HepG2 (cell line): ENCODE data around the gene NPBWR2. TPM values are rescaled to one million over a fixed set of nuclear protein-coding genes. Genes with fewer than 3 reads are reported as not detected.
"Not testable (repeated sequence)": the region's sequence is repeated elsewhere in the genome, so short reads cannot be mapped to it uniquely, and the experiment has no call there.

Experiments used
- ATAC-seq: fragments of 200-7000 bp; cut with Tn5 transposase; 3 replicates; pipeline ENCODE4 v1.9.1; 2020; ENCODE audit warnings: mild to moderate bottlenecking, moderate library complexity
- BruUV-seq: library from RNA; stranded (reverse); fragments of 400-500 nt; replicated peaks from 2 replicates; lab custom pipeline; 2021; lab: Mats Ljungman, UMichigan
- CTCF ChIA-PET: fragments of 300-600 bp; formaldehyde crosslinking; extraction: SDS; loops from one replicate; lab custom pipeline; 2021; ENCODE audit warnings: low total read pairs, inconsistent platforms, low intra/inter-chr PET ratio; lab: Yijun Ruan, JAX
- POLR2A ChIA-PET: fragments of 350-600 bp; sonication (Branson Sonifier 250); formaldehyde crosslinking; loops from one replicate; lab custom pipeline; 2020; ENCODE audit warnings: antibody characterized with exemption, inconsistent platforms; lab: Yijun Ruan, JAX
- DNase-seq: peaks from one replicate; pipeline ENCODE4 v3.0.0-alpha.2; 2015; ENCODE audit warnings: low spot score
- FAIRE-seq: peaks from 3 replicates; lab custom pipeline; 2011; peaks lifted over from hg19 to GRCh38; lab: Jason Lieb, UNC
- H2AFZ ChIP-seq: one replicate; pipeline ENCODE4 v1.6.1; 2011; ENCODE audit warnings: low read length, inconsistent platforms
- H3K27ac ChIP-seq: fragments of 300-600 bp; 3 replicates; pipeline ENCODE4 v1.8.0; 2011; ENCODE audit warnings: mixed run types, mild to moderate bottlenecking, mixed read lengths, low read length, inconsistent platforms; ENCODE audit not compliant: insufficient read depth; ENCODE audit errors: extremely low read length
- H3K27me3 ChIP-seq, 2 experiments: fragments of 200-600 bp in 1 of 2; 2 replicates in 1 of 2; 3 replicates in 1 of 2; pipeline versions ENCODE4 v1.6.0 to v1.8.0; 2011; ENCODE audit warnings: low read length in 2 of 2, mild to moderate bottlenecking in 2 of 2, moderate library complexity in 2 of 2, inconsistent platforms in 1 of 2; ENCODE audit not compliant: insufficient read depth in 2 of 2, control insufficient read depth in 1 of 2
- H3K36me3 ChIP-seq, 2 experiments: fragments of 200-600 bp in 1 of 2; replicated peaks in 1 of 2; 2 replicates in 1 of 2; 3 replicates in 1 of 2; pipeline versions ENCODE4 v1.5.1 to v1.8.0; 2011; ENCODE audit warnings: low read length in 2 of 2, inconsistent platforms in 1 of 2; ENCODE audit not compliant: insufficient read depth in 2 of 2, control insufficient read depth in 1 of 2
- H3K4me1 ChIP-seq: 2 replicates; pipeline ENCODE4 v1.5.1; 2012; ENCODE audit warnings: low read length, inconsistent platforms; ENCODE audit not compliant: insufficient read depth
- H3K4me2 ChIP-seq: 2 replicates; pipeline ENCODE4 v1.6.0; 2011; ENCODE audit warnings: low read depth, low read length, inconsistent platforms
- H3K4me3 ChIP-seq, 3 experiments: fragments of 200-600 bp in 1 of 3; sonication (generic), shearing (Covaris generic) in 1 of 3; replicated peaks in 1 of 3; 2 replicates each; pipeline ENCODE4 v1.5.1; 2011 to 2016; ENCODE audit warnings: low read length in 3 of 3, inconsistent platforms in 2 of 3, low read depth in 2 of 3, mild to moderate bottlenecking in 2 of 3, control low read depth in 1 of 3, mixed read lengths in 1 of 3; ENCODE audit not compliant: insufficient read depth in 1 of 3
- H3K79me2 ChIP-seq: one replicate; pipeline ENCODE4 v1.6.1; 2011; ENCODE audit warnings: low read length, inconsistent platforms; ENCODE audit not compliant: insufficient read depth
- H3K9ac ChIP-seq: 2 replicates; pipeline ENCODE4 v1.6.0; 2011; ENCODE audit warnings: mild to moderate bottlenecking, low read depth, low read length, inconsistent platforms; ENCODE audit not compliant: insufficient read depth
- H3K9me3 ChIP-seq: 2 replicates; pipeline ENCODE4 v1.5.1; 2012; ENCODE audit warnings: mild to moderate bottlenecking, low read length
- H4K20me1 ChIP-seq: 2 replicates; pipeline ENCODE4 v1.6.0; 2011; ENCODE audit warnings: inconsistent platforms, mild to moderate bottlenecking, low read length, moderate library complexity; ENCODE audit not compliant: insufficient read depth
- MZF1 ChIP-seq: sonication (generic); formaldehyde crosslinking; IDR thresholded peaks from 2 replicates; pipeline ENCODE4 v1.8.1; 2023; ENCODE audit warnings: mild to moderate bottlenecking, missing genetic modification reagents, borderline replicate concordance
- TBP ChIP-seq: sonication (generic); formaldehyde crosslinking; IDR thresholded peaks from 2 replicates; pipeline ENCODE4 v1.5.0; 2020; ENCODE audit warnings: missing genetic modification reagents
- ZNF225 ChIP-seq: sonication (generic); formaldehyde crosslinking; IDR thresholded peaks from 2 replicates; pipeline ENCODE4 v1.4.0; 2020; ENCODE audit warnings: mild to moderate bottlenecking, missing genetic modification reagents
- WGBS: methylation state at CpG from one replicate; pipeline ENCODE4 v1.1.6; 2017; ENCODE audit warnings: low lambda C conversion rate; 5-methylcytosine and 5-hydroxymethylcytosine counted together
- in situ Hi-C: cut with HindIII; loops from 2 replicates; pipeline ENCODE4 v1.10.0; 2017; ENCODE audit warnings: low pct_unique_long_range_greater_than_20kb; ENCODE audit not compliant: extremely low pct_ligation_motif_present
- intact Hi-C: fragments of 100-400 bp; cut with micrococcal nuclease; formaldehyde crosslinking; loops from one replicate; pipeline ENCODE4 v1.10.0; 2022; ENCODE audit not compliant: unreplicated experiment
- polyA plus RNA-seq, 8 experiments: library from polyadenylated mRNA; depleted of rRNA in 3 of 8; stranded (reverse) in 7 of 8; unstranded in 1 of 8; fragments of >200 nt; fragmentation: Illumina TruSeq in 4 of 8; extraction: Trizol in 4 of 8; gene quantifications; 2 replicates each; pipeline versions ENCODE4 v1.2.1 to v1.2.3, GENCODE V29; 2011 to 2016; ENCODE audit warnings: low read depth in 4 of 8, missing spikeins in 1 of 8, mixed read lengths in 1 of 8; ENCODE audit not compliant: insufficient read depth in 1 of 8
- total RNA-seq, 5 experiments: library from RNA; depleted of rRNA; stranded (reverse); fragments of >200 nt; fragmentation: Illumina TruSeq; extraction: Trizol; gene quantifications; 2 replicates each; pipeline ENCODE4 v1.2.3, GENCODE V29; 2016; ENCODE audit warnings: low read depth in 1 of 5

The NPBWR2 gene
- total and polyA plus RNA-seq, 2 of the 13 experiments (the other 11 are each of a cell fraction or from before 2014, with no cell fraction given): not detected

DNA sequence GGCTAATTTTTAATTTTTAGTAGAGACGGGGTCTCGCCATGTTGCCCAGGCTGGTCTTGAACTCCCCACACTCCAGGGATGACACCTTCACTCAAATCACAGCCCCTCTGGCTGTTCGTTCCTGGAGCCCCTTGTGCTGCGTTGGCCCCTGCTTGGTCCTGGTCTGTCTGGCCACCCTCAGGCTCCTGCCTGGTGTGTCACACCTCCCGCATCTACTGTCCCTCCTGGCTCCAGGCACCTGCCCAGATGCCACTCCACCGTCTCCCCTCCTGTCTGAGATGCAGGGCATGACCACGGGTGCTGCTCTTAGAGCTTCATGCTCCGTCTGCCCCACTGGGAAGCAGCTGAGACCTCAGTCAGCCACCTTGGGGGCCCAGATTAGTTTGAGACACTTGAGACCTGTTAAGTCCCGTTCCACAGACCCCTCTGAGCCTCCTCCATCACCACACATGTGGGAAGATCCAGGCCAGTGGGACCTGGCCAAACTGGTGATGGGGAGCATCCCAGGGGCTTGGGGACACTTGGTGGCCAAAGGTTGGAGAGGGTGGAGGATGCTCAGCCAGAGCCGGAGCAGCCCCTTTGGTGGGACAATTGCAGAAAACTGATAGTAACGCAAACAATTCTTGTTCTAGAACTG, 21.9 kb upstream of the NPBWR2 start:
- in situ Hi-C loops (no loop called here), intact Hi-C loops (no loop called here)
- Histone ChIP-seq H3K79me2 (no peaks in the 10 kb centered on the region), H2AFZ (no peak overlapping the region), H3K9me3 (no peaks in the 10 kb centered on the region), H4K20me1 (no peaks in the 10 kb centered on the region), H3K36me3 (no peaks in the 10 kb centered on the region), H3K4me2 (no peak overlapping the region), H3K4me3 (no peak overlapping the region), H3K27ac (no peak overlapping the region), H3K4me1 (peaks cover 12% of the 10 kb centered on the region), H3K27me3 (peaks cover 0 to 19% of the 10 kb centered on the region in 2 experiments; a peak in 4 of 5 replicates), H3K9ac (no peak overlapping the region)
- ChIA-PET CTCF (no interaction called here), POLR2A (no interaction called here)
- peak; percentile 59; the same call in 1 of the 2 replicates for TF ChIP-seq ZNF225
- no peak for TF ChIP-seq TBP
- TF ChIP-seq MZF1: no peak
- no peak for ATAC-seq
- no peak for DNase-seq
- 24% methylated on average over 11 of the region's 11 CpGs for WGBS
- BruUV-seq: no TSS peak
- FAIRE-seq: no peak

- H3K36me3 ChIP-seq, BruUV-seq, H2AFZ ChIP-seq, FAIRE-seq, H3K27ac ChIP-seq, H3K4me3 ChIP-seq, DNase-seq, H3K4me2 ChIP-seq, in situ Hi-C loops, POLR2A ChIA-PET, H4K20me1 ChIP-seq, H3K9ac ChIP-seq, H3K79me2 ChIP-seq, intact Hi-C loops, ATAC-seq, H3K9me3 ChIP-seq: not testable (repeated sequence)
- CTCF ChIA-PET: interaction anchor here (0.6 kb wide), 1 partner anchor 23 kb away, joined by 3 read pairs; no protein-coding TSS in a partner anchor
- 17% methylated on average over 11 of the region's 11 CpGs for WGBS
- Histone ChIP-seq H3K4me1 (peaks cover 11% of the 10 kb centered on the region), H3K27me3 (peaks cover 4 to 27% of the 10 kb centered on the region in 2 experiments; a peak in 4 of 5 replicates)
Measured at GRCh38 chr20:64123517-64123916, 16.2 kb upstream of the NPBWR2 start.

- H2AFZ ChIP-seq, H4K20me1 ChIP-seq, DNase-seq, in situ Hi-C loops, ATAC-seq, BruUV-seq, POLR2A ChIA-PET, FAIRE-seq, H3K9me3 ChIP-seq, intact Hi-C loops, H3K9ac ChIP-seq, H3K79me2 ChIP-seq, H3K4me2 ChIP-seq, H3K4me3 ChIP-seq, H3K27ac ChIP-seq, H3K36me3 ChIP-seq: not testable (repeated sequence)
- H3K4me1 ChIP-seq: peaks cover 11% of the 10 kb centered on the region
- CTCF ChIA-PET: interaction anchor here (0.6 kb wide), 1 partner anchor 22 kb away, joined by 3 read pairs; no protein-coding TSS in a partner anchor
- WGBS: 11% methylated on average over 11 of the region's 11 CpGs
- peaks cover 4 to 25% of the 10 kb centered on the region in 2 experiments; a peak in 4 of 5 replicates for H3K27me3 ChIP-seq
Measured at GRCh38 chr20:64122927-64123326, 15.6 kb upstream of the NPBWR2 start.
